Thoracic aorta (tissue), 2 donors: ENCODE data around the gene ULBP2. TPM values are rescaled to one million over a fixed set of nuclear protein-coding genes. Genes with fewer than 3 reads are reported as not detected.
"Not testable (repeated sequence)": the region's sequence is repeated elsewhere in the genome, so short reads cannot be mapped to it uniquely, and the experiment has no call there.

Experiments
- ATAC-seq: fragments of 150-250 bp; one replicate; pipeline ENCODE4 v1.8.0; 2017; ENCODE audit warnings: low read depth; ENCODE audit not compliant: insufficient number of reproducible peaks, low FRiP score
- DNase-seq: peaks from one replicate; pipeline ENCODE4 v3.0.0-alpha.2; 2020; ENCODE audit warnings: low spot score
- H3K27ac ChIP-seq, 2 donors: fragments of 200-600 bp; sonication (generic); 1 replicate in 1 of 2; 2 replicates in 1 of 2; pipeline ENCODE4 v1.5.1; 2016; ENCODE audit warnings: mild to moderate bottlenecking in 2 of 2, moderate library complexity in 2 of 2
- H3K27me3 ChIP-seq: fragments of 200-600 bp; sonication (generic); replicated peaks from 2 replicates; pipeline ENCODE4 v1.6.0; 2016; ENCODE audit warnings: mild to moderate bottlenecking; ENCODE audit not compliant: insufficient read depth
- H3K36me3 ChIP-seq: fragments of 200-600 bp; sonication (generic); one replicate; pipeline ENCODE4 v1.5.1; 2016
- H3K4me1 ChIP-seq, 2 donors: fragments of 200-600 bp; sonication (generic); 1 replicate in 1 of 2; 2 replicates in 1 of 2; pipeline versions ENCODE4 v1.5.1 to v1.6.0; 2016; ENCODE audit warnings: low read depth in 2 of 2, mild to moderate bottlenecking in 1 of 2; ENCODE audit not compliant: control insufficient read depth in 1 of 2
- H3K4me3 ChIP-seq: fragments of 200-600 bp; sonication (generic); 2 replicates; pipeline ENCODE4 v1.5.1; 2016; ENCODE audit warnings: mild to moderate bottlenecking
- H3K9me3 ChIP-seq: fragments of 200-600 bp; sonication (generic); 2 replicates; pipeline ENCODE4 v1.5.1; 2016
- CTCF ChIP-seq: fragments of 200-600 bp; sonication (generic); IDR thresholded peaks from one replicate; pipeline ENCODE4 v1.5.1; 2019; ENCODE audit warnings: antibody characterized with exemption
- total RNA-seq, 2 donors: library from RNA; depleted of rRNA; stranded (reverse); fragments of >200 nt; gene quantifications; one replicate each; pipeline versions ENCODE4 v1.1.0 to v1.2.3, GENCODE V29; 2016

ULBP2 gene
- total RNA-seq, 2 donors from 2014 or later, result 0.41 TPM; not detected in 1

- ATAC-seq (no peak), DNase-seq (no peak)
- no peaks in the 10 kb centered on the region for H3K4me1 ChIP-seq
- TF ChIP-seq CTCF, result no peak
- no peak overlapping the region for H3K4me3 ChIP-seq
- H3K36me3 ChIP-seq, result no peaks in the 10 kb centered on the region
- no peaks in the 10 kb centered on the region for H3K9me3 ChIP-seq
- no peaks in the 10 kb centered on the region for H3K27me3 ChIP-seq
- no peak overlapping the region for H3K27ac ChIP-seq
These were observed 6.2 kb downstream of the ULBP2 start for GRCh38 chr6:149948011-149948410.

- no peak for DNase-seq
- no peak for ATAC-seq
These were observed 6.8 kb downstream of the ULBP2 start for GRCh38 chr6:149948616-149949015.

GRCh38 chr6:149950423-149950822 lies 8.6 kb downstream of the ULBP2 start:
- peaks cover 5% of the 10 kb centered on the region for H3K27me3 ChIP-seq
- no peak overlapping the region for H3K4me3 ChIP-seq
- no peak for TF ChIP-seq CTCF
- no peak for DNase-seq
- H3K4me1 ChIP-seq, result no peaks in the 10 kb centered on the region
- no peaks in the 10 kb centered on the region for H3K36me3 ChIP-seq
- no peak for ATAC-seq
- H3K9me3 ChIP-seq, result no peaks in the 10 kb centered on the region
- H3K27ac ChIP-seq, result no peak overlapping the region

More at GRCh38 chr6:149948616-149949015, 6.8 kb downstream of the ULBP2 start:
- Histone ChIP-seq H3K27me3 (no peaks in the 10 kb centered on the region), H3K4me1 (no peaks in the 10 kb centered on the region), H3K27ac (no peak overlapping the region), H3K4me3 (no peak overlapping the region), H3K9me3 (no peaks in the 10 kb centered on the region), H3K36me3 (no peaks in the 10 kb centered on the region)
- TF ChIP-seq CTCF, result no peak

GRCh38 chr6:149951096-149951495 lies 9.3 kb downstream of the ULBP2 start:
- no peaks in the 10 kb centered on the region for H3K4me1 ChIP-seq
- peaks cover 11% of the 10 kb centered on the region for H3K27me3 ChIP-seq
- H3K9me3 ChIP-seq, result no peaks in the 10 kb centered on the region
- H3K36me3 ChIP-seq, result no peaks in the 10 kb centered on the region
- no peak for DNase-seq
- no peak for ATAC-seq
- no peak overlapping the region for H3K4me3 ChIP-seq
- H3K27ac ChIP-seq, result no peak overlapping the region
- TF ChIP-seq CTCF, result no peak

- DNase-seq (no peak), ATAC-seq (no peak)
- no peak for TF ChIP-seq CTCF
- Histone ChIP-seq H3K4me3 (no peak overlapping the region), H3K36me3 (no peaks in the 10 kb centered on the region), H3K27ac (no peak overlapping the region), H3K4me1 (no peaks in the 10 kb centered on the region), H3K27me3 (peaks cover 13% of the 10 kb centered on the region), H3K9me3 (no peaks in the 10 kb centered on the region)
These were observed 9.8 kb downstream of the ULBP2 start for GRCh38 chr6:149951626-149952025.

- not testable (repeated sequence) for H3K27ac ChIP-seq, ATAC-seq, H3K9me3 ChIP-seq, H3K4me3 ChIP-seq, DNase-seq, H3K36me3 ChIP-seq, H3K4me1 ChIP-seq
- peaks cover 13% of the 10 kb centered on the region for H3K27me3 ChIP-seq
These were observed 11.6 kb downstream of the ULBP2 start for GRCh38 chr6:149953390-149953789.

- H3K4me1 ChIP-seq, H3K27ac ChIP-seq, H3K4me3 ChIP-seq, ATAC-seq, H3K36me3 ChIP-seq, H3K9me3 ChIP-seq, DNase-seq: not testable (repeated sequence)
- peaks cover 13% of the 10 kb centered on the region for H3K27me3 ChIP-seq
These were observed 12.1 kb downstream of the ULBP2 start for GRCh38 chr6:149953934-149954327.

GRCh38 chr6:149954328-149954983 lies 12.6 kb downstream of the ULBP2 start:
- not testable (repeated sequence) for ATAC-seq, H3K36me3 ChIP-seq, H3K9me3 ChIP-seq, H3K4me1 ChIP-seq, H3K27ac ChIP-seq, DNase-seq, H3K4me3 ChIP-seq
- H3K27me3 ChIP-seq, result peaks cover 13% of the 10 kb centered on the region
